ENCODE results near the gene FHAD1.

FHAD1 gene

DNA sequence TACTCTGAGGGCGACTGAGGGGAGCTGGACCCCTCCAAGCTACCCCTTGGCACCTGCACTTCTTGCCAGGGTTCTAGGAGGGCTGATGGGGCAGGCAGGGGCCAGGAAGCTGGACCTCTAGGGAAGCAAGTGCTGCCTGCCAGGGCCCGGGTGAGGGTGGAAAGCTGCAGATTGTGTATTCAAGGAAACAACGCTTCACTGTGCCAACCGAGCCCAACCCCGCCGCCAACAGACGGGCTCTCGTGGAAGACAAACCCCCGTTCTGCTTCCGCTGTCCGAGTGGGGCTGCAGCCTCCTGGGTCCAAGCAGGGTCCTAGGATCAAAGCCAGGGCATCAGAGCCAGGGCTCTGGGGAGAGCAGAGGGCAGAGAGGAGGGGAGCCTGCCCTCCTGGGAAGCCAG lies 165.8 kb downstream of the FHAD1 start:
- H3K4me1 ChIP-seq (ENCODE audit: insufficient read depth, low read length) = peaks cover 51% of the 10 kb centered on the region

DNA sequence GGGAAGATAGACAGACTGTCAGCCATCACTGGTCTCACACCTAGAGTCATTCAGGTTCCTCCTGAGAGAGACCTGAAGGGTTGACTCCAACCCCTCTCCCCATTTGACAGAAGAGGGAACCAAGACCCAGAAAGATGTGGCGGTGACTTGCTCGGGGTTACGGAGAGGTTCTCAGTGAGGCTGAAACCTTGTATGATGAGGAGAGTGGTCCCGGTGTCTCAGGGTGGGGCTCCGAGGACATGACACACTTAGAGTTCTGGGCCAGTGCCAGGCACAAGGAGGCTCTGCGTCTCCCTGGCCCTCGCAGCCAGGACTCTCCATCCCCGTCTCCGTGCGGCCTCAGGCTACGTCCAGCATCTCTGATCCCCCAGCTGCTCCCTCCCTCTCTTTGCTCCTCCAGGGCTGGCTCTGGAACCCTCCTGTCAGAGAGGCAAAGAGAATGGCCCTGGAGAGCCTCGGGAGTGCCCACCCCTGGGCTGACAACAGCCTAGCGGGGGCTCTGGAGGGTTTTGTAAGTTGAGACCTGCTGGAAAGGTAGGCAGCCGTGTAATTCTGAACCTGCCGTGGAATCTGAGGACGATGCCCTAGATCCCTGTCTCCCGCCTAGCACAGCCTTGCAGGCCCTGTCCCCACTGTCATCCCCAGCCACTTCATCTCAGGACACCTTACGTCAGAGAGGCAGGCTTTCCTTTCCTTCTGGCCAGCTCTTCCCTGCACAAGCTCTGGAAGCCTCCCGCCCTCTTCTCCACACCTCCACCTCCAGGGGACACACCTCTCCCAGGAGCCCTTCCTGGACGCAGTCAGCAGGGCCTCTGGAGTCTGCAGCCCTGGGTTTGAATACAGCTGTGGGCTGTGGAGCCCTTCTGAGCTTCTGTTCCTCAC lies 166.8 kb downstream of the FHAD1 start:
- H3K4me3 ChIP-seq (ENCODE audit: low read depth in 1 of 2, low read length in 2 of 2) = no peak overlapping the region
- peak overlapping the region; percentile 20 for H3K9ac ChIP-seq (ENCODE audit: low read length)
- no peaks in the 10 kb centered on the region for H3K36me3 ChIP-seq (ENCODE audit: insufficient read depth, low read length)
- H3K4me1 ChIP-seq (ENCODE audit: insufficient read depth, low read length) = peaks cover 51% of the 10 kb centered on the region
- no peaks in the 10 kb centered on the region for H3K27me3 ChIP-seq (ENCODE audit: control insufficient read depth in 1 of 2, insufficient read depth in 2 of 2, low read length in 2 of 2)
- H3K27ac ChIP-seq (ENCODE audit: low read depth, low read length) = no peak overlapping the region
- no peaks in the 10 kb centered on the region for H3K9me3 ChIP-seq (ENCODE audit: low read length)

More for the DNA sequence above, 165.8 kb downstream of the FHAD1 start:
- peak overlapping the region in 1 of 2 donors; percentile 27 for H3K4me3 ChIP-seq (ENCODE audit: low read depth in 1 of 2, low read length in 2 of 2)
- H3K27ac ChIP-seq (ENCODE audit: low read depth, low read length) = peak overlapping the region; percentile 23
- no peaks in the 10 kb centered on the region for H3K9me3 ChIP-seq (ENCODE audit: low read length)
- H3K9ac ChIP-seq (ENCODE audit: low read length) = peak overlapping the region; percentile 20
- no peaks in the 10 kb centered on the region for H3K27me3 ChIP-seq (ENCODE audit: control insufficient read depth in 1 of 2, insufficient read depth in 2 of 2, low read length in 2 of 2)
- no peaks in the 10 kb centered on the region for H3K36me3 ChIP-seq (ENCODE audit: insufficient read depth, low read length)

DNA sequence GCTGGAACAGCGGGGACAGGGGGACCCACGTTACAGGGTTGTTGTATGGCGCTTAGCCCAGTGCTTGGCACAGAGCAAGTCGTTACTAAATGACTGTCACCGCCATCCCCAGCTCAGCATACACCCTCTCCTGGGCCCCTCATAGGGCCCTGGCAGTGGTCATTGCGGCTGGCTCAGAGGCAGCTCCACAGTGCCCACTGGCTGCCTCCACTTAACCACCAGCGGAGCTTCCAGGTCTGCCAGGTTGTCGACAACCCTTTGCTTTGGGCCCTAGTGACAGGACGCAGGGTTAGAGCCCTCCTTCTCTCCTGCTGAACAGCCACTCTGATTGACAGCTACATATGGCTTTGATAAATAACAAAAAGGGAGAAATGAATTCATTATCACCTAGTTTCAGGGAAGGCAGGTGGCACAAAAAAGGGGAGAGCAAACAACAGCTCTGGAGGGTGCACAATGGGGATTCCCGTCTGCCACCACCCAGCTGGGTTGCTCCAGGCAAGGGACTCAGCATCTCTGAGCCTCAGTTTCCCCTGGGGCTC lies 167.5 kb downstream of the FHAD1 start:
- no peak overlapping the region for H3K27ac ChIP-seq (ENCODE audit: low read depth, low read length)
- peaks cover 53% of the 10 kb centered on the region for H3K4me1 ChIP-seq (ENCODE audit: insufficient read depth, low read length)
- H3K9ac ChIP-seq (ENCODE audit: low read length) = no peak overlapping the region
- no peaks in the 10 kb centered on the region for H3K27me3 ChIP-seq (ENCODE audit: control insufficient read depth in 1 of 2, insufficient read depth in 2 of 2, low read length in 2 of 2)
- H3K4me3 ChIP-seq (ENCODE audit: low read depth in 1 of 2, low read length in 2 of 2) = no peak overlapping the region
- H3K9me3 ChIP-seq (ENCODE audit: low read length) = no peaks in the 10 kb centered on the region
- no peaks in the 10 kb centered on the region for H3K36me3 ChIP-seq (ENCODE audit: insufficient read depth, low read length)

DNA sequence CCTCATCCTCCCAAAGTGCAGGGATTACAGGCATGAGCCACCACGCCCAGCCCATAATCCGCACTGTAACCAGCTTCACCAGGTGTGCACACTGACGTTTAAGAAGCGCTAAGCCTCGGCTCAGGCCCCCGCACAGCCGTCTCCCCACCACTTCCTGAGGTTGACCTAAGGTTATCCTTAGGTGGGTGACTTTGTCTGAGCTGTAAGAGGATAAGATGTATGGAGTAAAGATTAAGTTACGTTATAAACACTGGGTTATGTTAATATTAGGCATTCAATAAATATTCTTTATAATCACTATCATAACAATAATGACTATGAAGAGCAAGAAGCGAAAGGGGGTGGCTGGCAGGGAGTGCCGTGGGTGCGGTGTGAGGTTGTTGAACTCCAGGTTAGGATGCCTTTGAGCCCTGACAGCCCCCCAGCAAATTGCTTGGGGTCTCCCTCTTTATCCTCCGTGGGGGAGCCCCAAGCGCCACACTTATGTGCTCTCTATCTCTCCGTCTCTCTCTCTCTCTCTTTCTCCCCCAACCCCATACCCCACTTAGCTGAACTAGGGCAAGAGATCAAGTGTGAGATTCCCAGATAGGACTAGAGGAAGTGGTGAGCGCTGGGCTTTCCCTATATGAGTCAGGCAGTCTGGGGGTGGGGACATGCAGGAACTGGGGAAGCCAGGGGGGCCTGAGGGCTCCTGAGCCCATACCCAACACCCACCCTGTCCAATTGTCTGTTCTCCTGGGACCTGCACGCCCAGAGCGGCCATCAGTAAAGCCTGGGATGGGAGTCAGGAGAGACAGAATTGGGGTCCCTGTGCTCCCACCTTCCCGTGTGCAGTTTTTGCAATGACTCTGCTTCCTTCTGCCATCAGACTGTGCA lies 170.3 kb downstream of the FHAD1 start:
- no peaks in the 10 kb centered on the region for H3K36me3 ChIP-seq (ENCODE audit: insufficient read depth, low read length)
- H3K9ac ChIP-seq (ENCODE audit: low read length) = no peak overlapping the region
- H3K27ac ChIP-seq (ENCODE audit: low read depth, low read length) = peak overlapping the region; percentile 3
- peaks cover 50% of the 10 kb centered on the region for H3K4me1 ChIP-seq (ENCODE audit: insufficient read depth, low read length)
- no peak overlapping the region for H3K4me3 ChIP-seq (ENCODE audit: low read depth in 1 of 2, low read length in 2 of 2)
- no peaks in the 10 kb centered on the region for H3K9me3 ChIP-seq (ENCODE audit: low read length)
- H3K27me3 ChIP-seq (ENCODE audit: control insufficient read depth in 1 of 2, insufficient read depth in 2 of 2, low read length in 2 of 2) = no peaks in the 10 kb centered on the region

DNA sequence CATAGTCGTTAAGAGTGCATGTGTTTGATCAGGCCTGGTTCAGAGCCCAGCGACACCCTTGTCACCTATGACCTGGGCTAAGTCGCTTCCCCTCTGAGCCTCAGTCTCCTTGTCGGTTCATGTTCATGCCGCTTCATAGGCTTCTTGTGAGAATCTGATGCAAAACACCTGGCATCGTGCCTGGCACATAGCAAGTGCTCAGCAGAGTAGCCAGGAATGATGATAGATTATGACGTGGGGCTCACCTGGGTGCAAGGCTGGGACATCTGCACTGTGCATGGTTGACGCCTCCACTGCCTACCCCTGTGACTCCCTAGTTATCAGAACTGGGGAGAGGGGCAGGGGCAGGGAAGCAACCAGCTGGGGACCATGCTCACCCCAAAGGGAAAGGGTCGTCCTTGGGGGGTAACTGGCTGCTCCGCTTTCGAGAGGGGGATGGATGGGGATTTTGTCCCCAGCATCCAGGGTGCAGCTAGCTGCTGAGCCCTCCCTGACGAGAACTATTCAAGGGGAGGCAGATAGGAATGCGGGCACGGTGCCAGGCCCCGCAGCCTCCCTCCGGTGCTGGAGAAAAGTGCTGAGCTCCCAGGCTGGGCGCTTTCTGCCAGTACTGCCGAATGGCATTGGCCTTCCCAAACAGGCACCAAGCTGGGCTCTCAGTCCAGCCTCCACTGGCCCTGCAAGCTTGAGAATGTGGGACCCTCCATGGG lies 171.9 kb downstream of the FHAD1 start:
- no peak overlapping the region for H3K27ac ChIP-seq (ENCODE audit: low read depth, low read length)
- peaks cover 36% of the 10 kb centered on the region for H3K4me1 ChIP-seq (ENCODE audit: insufficient read depth, low read length)
- no peak overlapping the region for H3K9ac ChIP-seq (ENCODE audit: low read length)
- no peaks in the 10 kb centered on the region for H3K9me3 ChIP-seq (ENCODE audit: low read length)
- no peaks in the 10 kb centered on the region for H3K27me3 ChIP-seq (ENCODE audit: control insufficient read depth in 1 of 2, insufficient read depth in 2 of 2, low read length in 2 of 2)
- no peak overlapping the region for H3K4me3 ChIP-seq (ENCODE audit: low read depth in 1 of 2, low read length in 2 of 2)
- peaks cover 4% of the 10 kb centered on the region for H3K36me3 ChIP-seq (ENCODE audit: insufficient read depth, low read length)

DNA sequence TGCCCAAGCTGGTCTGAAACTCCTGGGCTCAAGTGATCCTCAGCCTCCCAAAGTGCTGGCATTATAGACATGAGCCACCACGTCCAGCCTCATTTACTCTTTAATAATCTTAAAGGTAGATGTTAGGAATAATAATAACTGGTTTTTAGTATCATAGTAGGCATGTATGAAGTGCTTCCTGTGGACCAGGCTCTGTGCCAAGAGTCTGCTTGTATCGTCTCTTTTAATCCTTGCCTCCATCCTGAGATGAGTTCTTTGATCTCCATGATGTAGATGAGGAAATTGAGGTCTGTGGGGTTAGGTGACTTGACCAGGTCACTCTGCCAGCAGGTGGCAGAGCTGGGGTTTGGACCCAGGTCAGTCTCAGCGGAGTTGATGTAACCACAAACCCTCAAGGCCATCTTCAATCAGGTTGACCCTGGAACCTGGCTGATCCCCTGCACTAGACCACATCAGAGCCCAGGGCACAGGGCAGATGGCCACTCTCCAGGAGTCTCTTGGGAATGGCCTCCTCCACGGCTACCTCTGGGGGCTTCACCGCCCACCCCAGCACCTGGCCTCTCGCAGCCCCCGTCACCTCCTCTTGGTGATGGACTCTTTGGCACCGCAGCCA lies 173.9 kb downstream of the FHAD1 start:
- H3K9ac ChIP-seq (ENCODE audit: low read length) = no peak overlapping the region
- peaks cover 4% of the 10 kb centered on the region for H3K36me3 ChIP-seq (ENCODE audit: insufficient read depth, low read length)
- H3K27ac ChIP-seq (ENCODE audit: low read depth, low read length) = no peak overlapping the region
- no peak overlapping the region for H3K4me3 ChIP-seq (ENCODE audit: low read depth in 1 of 2, low read length in 2 of 2)
- no peaks in the 10 kb centered on the region for H3K27me3 ChIP-seq (ENCODE audit: control insufficient read depth in 1 of 2, insufficient read depth in 2 of 2, low read length in 2 of 2)
- peaks cover 34% of the 10 kb centered on the region for H3K4me1 ChIP-seq (ENCODE audit: insufficient read depth, low read length)
- H3K9me3 ChIP-seq (ENCODE audit: low read length) = no peaks in the 10 kb centered on the region

DNA sequence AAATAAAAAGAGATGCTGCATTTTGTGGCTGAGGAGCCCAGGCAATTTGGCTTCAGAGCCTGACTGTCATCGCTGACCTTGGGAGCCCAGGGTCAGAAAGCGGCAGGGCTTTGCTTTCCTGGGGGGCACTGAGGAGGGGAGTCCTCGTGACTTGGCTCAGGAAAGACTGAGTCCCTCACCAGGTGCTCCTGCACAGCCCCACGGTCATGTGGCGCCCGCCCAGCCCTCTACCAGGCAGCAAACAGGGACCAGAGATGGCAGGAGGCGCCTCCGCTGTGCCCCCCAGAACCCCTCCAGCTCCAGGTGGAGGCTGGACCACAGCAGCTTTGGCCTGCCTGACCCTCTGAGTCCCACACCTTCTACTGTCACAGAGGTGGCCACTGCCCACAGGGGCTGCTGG lies 175.8 kb downstream of the FHAD1 start:
- Histone ChIP-seq H3K27ac (ENCODE audit: low read depth, low read length) (no peak overlapping the region), H3K36me3 (ENCODE audit: insufficient read depth, low read length) (peaks cover 4% of the 10 kb centered on the region), H3K4me1 (ENCODE audit: insufficient read depth, low read length) (peaks cover 40% of the 10 kb centered on the region), H3K9me3 (ENCODE audit: low read length) (no peaks in the 10 kb centered on the region), H3K27me3 (ENCODE audit: control insufficient read depth in 1 of 2, insufficient read depth in 2 of 2, low read length in 2 of 2) (no peaks in the 10 kb centered on the region), H3K4me3 (ENCODE audit: low read depth in 1 of 2, low read length in 2 of 2) (no peak overlapping the region), H3K9ac (ENCODE audit: low read length) (no peak overlapping the region)

DNA sequence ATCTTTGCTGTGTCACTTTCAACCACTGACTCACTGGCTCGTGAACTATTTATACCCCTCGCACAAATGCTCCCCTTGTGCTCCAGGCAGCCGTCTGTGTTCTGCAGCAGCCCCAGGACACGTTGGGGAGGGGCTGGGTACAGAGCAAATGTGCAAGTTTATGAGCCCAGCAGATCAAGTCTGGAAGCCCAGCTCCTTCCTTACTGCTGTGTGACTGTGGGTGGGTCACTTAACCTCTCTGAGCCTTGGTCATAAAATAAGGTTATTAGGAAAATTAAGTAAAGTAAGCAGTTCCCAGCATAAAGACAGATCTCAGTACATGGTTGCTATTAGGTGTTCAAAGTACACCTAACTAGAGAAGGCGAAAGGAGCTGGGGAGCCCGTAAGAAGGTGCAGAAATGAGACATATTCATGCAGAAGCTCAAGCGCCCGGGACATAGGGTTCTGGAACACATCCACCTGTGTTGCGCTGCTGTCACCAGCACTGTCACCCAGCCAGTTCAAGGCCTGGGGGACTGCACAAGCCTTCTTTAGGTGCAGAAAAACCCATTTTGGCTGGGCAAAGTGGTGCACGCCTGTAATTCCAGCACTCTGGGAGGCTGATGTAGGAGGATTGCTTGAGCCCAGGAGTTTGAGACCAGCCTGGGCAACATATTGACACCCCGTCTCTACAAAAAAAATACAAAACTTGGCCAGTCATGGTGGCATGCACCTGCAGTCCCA lies 176.5 kb downstream of the FHAD1 start:
- H3K9ac ChIP-seq (ENCODE audit: low read length) = no peak overlapping the region
- no peaks in the 10 kb centered on the region for H3K27me3 ChIP-seq (ENCODE audit: control insufficient read depth in 1 of 2, insufficient read depth in 2 of 2, low read length in 2 of 2)
- no peaks in the 10 kb centered on the region for H3K9me3 ChIP-seq (ENCODE audit: low read length)
- peaks cover 40% of the 10 kb centered on the region for H3K4me1 ChIP-seq (ENCODE audit: insufficient read depth, low read length)
- H3K4me3 ChIP-seq (ENCODE audit: low read depth in 1 of 2, low read length in 2 of 2) = no peak overlapping the region
- H3K36me3 ChIP-seq (ENCODE audit: insufficient read depth, low read length) = peaks cover 4% of the 10 kb centered on the region
- H3K27ac ChIP-seq (ENCODE audit: low read depth, low read length) = no peak overlapping the region

DNA sequence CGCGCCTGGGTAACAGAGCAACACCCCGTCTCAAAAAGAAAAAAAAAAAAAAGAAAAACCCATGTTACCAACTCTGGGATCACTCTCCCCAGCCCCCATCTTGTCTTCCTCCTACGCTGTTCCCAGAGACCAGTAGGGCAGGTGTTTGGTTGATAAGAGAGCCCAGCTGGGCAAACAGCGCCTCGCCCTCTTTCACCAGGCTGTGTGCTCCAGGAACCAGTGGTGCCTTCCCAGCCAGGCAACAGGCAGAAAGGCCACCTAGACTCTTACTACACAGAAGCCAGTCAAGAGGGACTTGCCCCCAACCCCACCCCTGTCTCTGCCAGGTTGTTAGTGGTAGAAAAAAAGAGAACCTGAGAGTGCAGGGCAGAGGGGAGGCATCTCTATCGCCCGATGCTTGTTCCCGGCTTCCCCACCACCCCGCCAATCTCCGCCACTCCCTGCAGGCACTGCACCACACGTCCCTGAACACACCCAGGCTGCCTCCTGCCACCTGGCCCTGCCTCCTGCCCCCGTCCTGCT lies 177.2 kb downstream of the FHAD1 start:
- Histone ChIP-seq H3K9ac (ENCODE audit: low read length) (no peak overlapping the region), H3K4me1 (ENCODE audit: insufficient read depth, low read length) (peaks cover 34% of the 10 kb centered on the region), H3K9me3 (ENCODE audit: low read length) (no peaks in the 10 kb centered on the region), H3K36me3 (ENCODE audit: insufficient read depth, low read length) (peaks cover 4% of the 10 kb centered on the region), H3K27ac (ENCODE audit: low read depth, low read length) (no peak overlapping the region), H3K4me3 (ENCODE audit: low read depth in 1 of 2, low read length in 2 of 2) (no peak overlapping the region), H3K27me3 (ENCODE audit: control insufficient read depth in 1 of 2, insufficient read depth in 2 of 2, low read length in 2 of 2) (no peaks in the 10 kb centered on the region)

DNA sequence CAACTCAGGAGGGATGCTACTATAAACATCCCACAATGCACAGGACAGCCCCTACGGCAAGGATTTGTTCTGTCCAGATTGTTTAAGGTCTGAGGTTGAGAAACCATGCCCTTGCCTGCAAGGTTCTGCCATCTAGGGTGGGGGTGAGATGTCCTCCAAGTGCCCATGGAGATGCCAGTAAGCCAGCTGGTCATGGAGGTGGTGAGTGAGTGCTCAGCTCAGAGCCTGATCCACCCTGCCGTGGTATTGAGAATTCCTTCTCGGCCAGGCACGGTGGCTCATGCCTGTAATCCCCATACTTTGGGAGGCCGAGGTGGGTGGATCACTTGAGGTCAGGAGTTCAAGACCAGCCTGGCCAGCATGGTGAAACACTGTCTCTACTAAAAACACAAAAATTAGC lies 178.0 kb downstream of the FHAD1 start:
- Histone ChIP-seq H3K36me3 (ENCODE audit: insufficient read depth, low read length) (peaks cover 4% of the 10 kb centered on the region), H3K9ac (ENCODE audit: low read length) (no peak overlapping the region), H3K27me3 (ENCODE audit: control insufficient read depth in 1 of 2, insufficient read depth in 2 of 2, low read length in 2 of 2) (no peaks in the 10 kb centered on the region), H3K9me3 (ENCODE audit: low read length) (no peaks in the 10 kb centered on the region), H3K27ac (ENCODE audit: low read depth, low read length) (no peak overlapping the region), H3K4me1 (ENCODE audit: insufficient read depth, low read length) (peaks cover 30% of the 10 kb centered on the region), H3K4me3 (ENCODE audit: low read depth in 1 of 2, low read length in 2 of 2) (no peak overlapping the region)
